Calu3 (cell line): ENCODE measurements around the gene RCOR1. TPM values are rescaled to one million over a fixed set of nuclear protein-coding genes. Genes with fewer than 3 reads are reported as not detected.

Source experiments
- BruUV-seq: library from RNA; stranded (reverse); fragments of 400-500 nt; replicated peaks from 2 replicates; lab custom pipeline; 2021; lab: Mats Ljungman, UMichigan
- CTCF ChIA-PET: fragments of 300-600 bp; sonication (Branson Sonifier 250); formaldehyde crosslinking; loops from one replicate; lab custom pipeline; 2022; ENCODE audit warnings: antibody characterized with exemption; lab: Charles Lee
- DNase-seq: peaks from one replicate; pipeline ENCODE4 v3.0.0; 2022
- H3K27ac Mint-ChIP-seq: one replicate; pipeline ENCODE4 v1.8.0; 2022; ENCODE audit warnings: mixed read lengths; ENCODE audit not compliant: unreplicated experiment
- H3K27me3 Mint-ChIP-seq: one replicate; pipeline ENCODE4 v1.8.0; 2022; ENCODE audit warnings: mixed read lengths; ENCODE audit not compliant: unreplicated experiment
- H3K36me3 Mint-ChIP-seq: one replicate; pipeline ENCODE4 v1.8.0; 2022; ENCODE audit warnings: mild to moderate bottlenecking, moderate library complexity, mixed read lengths; ENCODE audit not compliant: insufficient read depth, unreplicated experiment
- H3K4me1 Mint-ChIP-seq: one replicate; pipeline ENCODE4 v1.8.0; 2022; ENCODE audit warnings: mild to moderate bottlenecking, low read depth, mixed read lengths; ENCODE audit not compliant: unreplicated experiment
- H3K4me3 Mint-ChIP-seq: one replicate; pipeline ENCODE4 v1.8.0; 2022; ENCODE audit warnings: mild to moderate bottlenecking, low read depth, moderate library complexity, mixed read lengths; ENCODE audit not compliant: unreplicated experiment
- H3K9me3 Mint-ChIP-seq: one replicate; pipeline ENCODE4 v1.8.0; 2022; ENCODE audit warnings: low read depth, mixed read lengths; ENCODE audit not compliant: unreplicated experiment
- CTCF ChIP-seq: fragments of 200-600 bp; IDR thresholded peaks from one replicate; pipeline ENCODE4 v1.8.0; 2022; ENCODE audit warnings: antibody characterized with exemption; ENCODE audit not compliant: unreplicated experiment
- intact Hi-C: fragments of 100-400 bp; cut with micrococcal nuclease; formaldehyde crosslinking; loops from one replicate; pipeline ENCODE4 v1.10.0; 2022; ENCODE audit not compliant: unreplicated experiment
- total RNA-seq: library from RNA; stranded (reverse); gene quantifications from 2 replicates; pipeline ENCODE4 v1.2.3, GENCODE V29; 2022

RCOR1 gene
- total RNA-seq, 1 experiment from 2014 or later, result 28.6 TPM

- Mint-ChIP-seq H3K4me1 (no peaks in the 10 kb centered on the region), H3K9me3 (no peaks in the 10 kb centered on the region), H3K36me3 (peaks cover 16% of the 10 kb centered on the region), H3K4me3 (no peak overlapping the region), H3K27ac (no peak overlapping the region), H3K27me3 (no peaks in the 10 kb centered on the region)
- no TSS peak for BruUV-seq
- CTCF ChIA-PET, result interaction anchor here (1.1 kb wide), 1 partner anchor 57 kb away, joined by 3 read pairs; no protein-coding TSS in a partner anchor
- DNase-seq, result no peak
- TF ChIP-seq CTCF, result no peak
- intact Hi-C loops, result no loop called here
Observed at GRCh38 chr14:102737402-102738372, 145.2 kb downstream of the RCOR1 start.

- intact Hi-C loops, result no loop called here
- H3K9me3 Mint-ChIP-seq, result no peaks in the 10 kb centered on the region
- no peaks in the 10 kb centered on the region for H3K4me1 Mint-ChIP-seq
- no TSS peak for BruUV-seq
- H3K27me3 Mint-ChIP-seq, result no peaks in the 10 kb centered on the region
- H3K36me3 Mint-ChIP-seq, result peaks cover 13% of the 10 kb centered on the region
- no peak overlapping the region for H3K27ac Mint-ChIP-seq
- no peak overlapping the region for H3K4me3 Mint-ChIP-seq
- no peak for DNase-seq
- CTCF ChIA-PET, result interaction anchor here (1.1 kb wide), 2 partner anchors 12 to 56 kb away, joined by 3 to 4 read pairs; no protein-coding TSS in a partner anchor
- no peak for TF ChIP-seq CTCF
Observed at GRCh38 chr14:102738373-102739189, 146.1 kb downstream of the RCOR1 start.

- Mint-ChIP-seq H3K27ac (no peak overlapping the region), H3K9me3 (no peaks in the 10 kb centered on the region), H3K4me1 (no peaks in the 10 kb centered on the region), H3K4me3 (no peak overlapping the region), H3K27me3 (no peaks in the 10 kb centered on the region), H3K36me3 (peaks cover 12% of the 10 kb centered on the region)
- BruUV-seq, result no TSS peak
- intact Hi-C loops, result no loop called here
- CTCF ChIA-PET, result interaction anchor here (1.1 kb wide), 1 partner anchor 13 kb away, joined by 4 read pairs; no protein-coding TSS in a partner anchor
- TF ChIP-seq CTCF, result no peak
- DNase-seq, result no peak
Observed at GRCh38 chr14:102739190-102739469, 146.7 kb downstream of the RCOR1 start.

GRCh38 chr14:102746634-102747438 is 154.4 kb downstream of the RCOR1 start:
- TF ChIP-seq CTCF, result no peak
- peaks cover 8% of the 10 kb centered on the region for H3K36me3 Mint-ChIP-seq
- no peaks in the 10 kb centered on the region for H3K27me3 Mint-ChIP-seq
- H3K9me3 Mint-ChIP-seq, result no peaks in the 10 kb centered on the region
- no peak overlapping the region for H3K4me3 Mint-ChIP-seq
- DNase-seq, result no peak
- no peaks in the 10 kb centered on the region for H3K4me1 Mint-ChIP-seq
- no peak overlapping the region for H3K27ac Mint-ChIP-seq
- intact Hi-C loops, result no loop called here
- no TSS peak for BruUV-seq
- CTCF ChIA-PET, result no interaction called here
